Head of caudate nucleus (tissue), 42 donors: ENCODE results near the gene PRR36.
"Not testable (repeated sequence)": the region's sequence is repeated elsewhere in the genome, so short reads cannot be mapped to it uniquely, and the experiment has no call there.

Experiments
- DNase-seq, 42 donors: peaks; one replicate each; pipeline versions ENCODE4 v3.0.0 to v3.0.0-alpha.2; 2020 to 2021; ENCODE audit warnings: mixed read lengths in 7 of 42
- intact Hi-C: fragments of 100-400 bp; cut with DNase I; formaldehyde crosslinking; loops from one replicate; pipeline ENCODE4 v1.15.0; 2022

The PRR36 gene

DNA sequence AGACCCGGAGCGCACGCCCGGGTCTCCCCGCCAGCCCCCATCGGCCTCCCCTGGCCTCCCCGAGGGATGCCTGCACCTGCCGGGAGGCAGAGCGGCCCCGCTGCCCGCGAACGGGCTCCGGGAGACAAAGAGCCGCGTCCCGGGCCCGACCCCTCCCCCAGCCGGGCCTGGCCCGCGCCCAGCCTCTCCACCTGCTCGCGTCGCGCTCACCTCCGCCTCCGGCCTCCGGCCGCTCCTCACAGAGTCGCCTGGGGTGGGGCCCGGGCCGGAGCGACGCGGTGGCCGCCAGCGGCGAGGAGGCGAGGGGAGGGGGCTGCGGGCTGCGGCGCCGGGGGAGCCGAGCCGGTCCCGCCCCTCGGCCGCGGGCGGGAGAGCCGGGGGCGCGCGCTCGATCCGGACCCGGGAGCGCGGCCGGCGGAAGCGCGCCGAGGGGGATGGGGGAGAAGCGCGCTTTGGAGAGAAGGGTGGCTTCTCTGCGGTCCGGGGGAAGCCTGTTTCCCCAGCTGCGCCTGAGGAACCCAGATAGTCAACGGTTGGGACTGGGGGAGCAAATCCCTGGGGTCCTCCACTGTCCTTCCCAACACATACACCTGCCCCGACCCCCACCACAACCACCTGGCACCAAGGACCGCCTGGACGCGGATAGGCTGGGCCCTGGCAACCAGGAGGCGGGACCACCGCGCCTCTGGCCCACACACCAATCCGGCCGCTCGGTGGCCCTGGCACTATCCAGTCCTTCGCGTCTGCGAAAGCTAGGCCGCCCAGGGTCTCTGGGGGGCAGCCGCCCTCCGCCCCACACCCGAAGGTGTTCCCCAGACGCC lies at the start of gene PRR36:
TSS of gene PRR36 (minus strand) at position 315 of the 821 bp plus-strand sequence. CDS start 701 bp downstream, outside the sequence.
- intact Hi-C loops, result no loop called here
- peak in 40 of 42 donors; percentile 55 to 90 (median 78) for DNase-seq

DNA sequence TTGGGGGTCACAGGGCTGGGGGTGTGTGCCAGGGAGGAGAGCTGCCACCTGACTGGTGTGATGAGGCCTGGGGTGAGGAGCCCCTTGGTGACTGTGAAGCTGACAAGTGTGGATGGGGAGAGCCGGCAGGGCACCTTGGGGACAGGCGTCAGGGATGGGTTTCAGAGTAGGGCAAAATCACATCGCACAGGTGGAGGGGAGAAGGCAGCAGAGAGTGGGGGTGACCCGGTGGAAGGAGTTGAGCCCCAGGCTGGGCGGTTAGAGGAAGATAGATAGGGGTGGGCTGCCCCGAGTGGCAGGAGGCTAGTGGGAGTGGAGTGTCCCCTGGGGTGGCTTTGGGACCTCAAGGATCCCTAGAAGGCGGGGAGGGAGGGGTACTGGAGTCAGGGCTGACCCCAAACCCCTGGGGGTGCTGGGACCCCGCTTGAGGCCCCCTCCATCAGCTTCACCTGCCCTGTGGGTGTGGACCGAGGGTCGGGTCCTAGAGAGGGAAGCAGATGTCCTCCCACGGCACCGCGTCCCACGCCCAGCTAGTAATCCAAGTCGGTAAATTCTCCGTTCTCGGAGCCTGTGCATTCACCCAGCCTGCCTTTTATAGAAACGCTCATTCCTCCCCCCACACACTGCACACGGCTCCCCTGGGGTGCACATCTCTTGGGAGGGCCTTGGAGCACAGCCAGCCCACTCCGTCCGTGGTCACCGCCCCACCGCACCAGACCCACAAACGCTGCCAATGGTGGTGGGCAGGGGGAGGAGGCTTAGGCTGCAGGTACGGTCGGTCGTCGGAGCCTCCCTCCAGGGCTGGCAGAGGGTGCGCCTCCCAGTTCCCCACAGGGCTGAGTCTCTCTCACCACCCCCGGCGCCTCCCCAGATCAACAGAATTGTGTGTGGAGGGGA lies 49.4 kb upstream of the PRR36 start:
- DNase-seq, result peak in 40 of 42 donors; percentile 34 to 86 (median 62)
- intact Hi-C loops, result no loop called here

DNA sequence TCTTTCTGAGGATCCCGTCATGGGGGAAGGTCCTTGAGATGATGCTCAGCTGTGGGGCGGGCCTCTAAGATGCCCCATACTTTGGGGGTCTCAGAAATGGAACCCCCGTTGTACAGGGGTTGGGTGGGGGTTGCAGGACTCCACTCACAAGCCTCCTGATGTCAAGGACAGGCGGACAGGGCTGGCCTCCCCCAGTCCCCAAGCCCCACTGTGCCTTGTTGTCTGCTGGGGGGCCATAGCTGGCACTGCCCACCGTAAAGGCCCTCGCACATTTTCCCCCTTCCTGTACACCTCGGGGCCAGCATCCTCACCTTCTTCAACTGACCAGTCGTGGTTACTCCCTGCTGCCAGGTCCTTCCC lies 48.6 kb upstream of the PRR36 start:
- DNase-seq, result no peak
- intact Hi-C loops, result no loop called here

DNA sequence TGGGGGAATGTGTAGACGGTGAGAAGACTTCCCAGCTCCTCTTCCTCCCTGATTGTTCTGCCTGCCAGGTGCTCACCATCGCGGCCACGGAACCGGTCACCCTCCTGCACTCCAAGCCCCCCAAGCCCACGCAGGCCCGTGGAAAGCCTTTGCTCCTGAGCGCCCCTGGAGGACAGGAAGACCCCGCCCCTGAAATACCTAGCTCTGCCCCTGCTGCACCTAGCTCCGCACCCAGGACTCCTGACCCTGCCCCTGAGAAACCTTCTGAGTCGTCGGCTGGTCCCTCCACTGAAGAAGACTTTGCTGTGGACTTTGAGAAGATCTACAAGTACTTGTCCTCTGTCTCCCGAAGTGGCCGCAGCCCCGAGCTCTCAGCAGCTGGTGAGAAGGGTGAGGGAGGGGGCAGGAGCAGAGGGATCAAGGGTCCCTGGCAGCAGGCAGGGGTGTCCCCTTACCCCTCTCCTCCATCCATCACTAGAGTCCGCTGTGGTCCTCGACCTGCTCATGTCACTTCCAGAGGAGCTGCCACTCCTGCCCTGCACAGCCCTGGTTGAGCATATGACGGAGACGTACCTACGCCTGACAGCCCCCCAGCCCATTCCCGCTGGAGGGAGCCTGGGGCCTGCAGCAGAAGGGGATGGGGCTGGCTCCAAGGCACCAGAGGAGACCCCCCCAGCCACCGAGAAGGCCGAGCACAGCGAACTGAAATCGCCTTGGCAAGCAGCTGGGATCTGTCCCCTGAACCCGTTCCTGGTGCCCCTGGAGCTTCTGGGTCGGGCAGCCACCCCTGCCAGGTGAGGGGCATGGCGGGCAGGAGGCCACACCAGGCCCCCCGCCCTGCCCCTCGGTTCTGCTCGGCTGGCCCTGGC lies 48.0 kb upstream of the PRR36 start:
- intact Hi-C loops, result no loop called here
- peak in 1 of 42 donors; percentile 29 for DNase-seq

GRCh38 chr19:7921302-7921966 lies 47.2 kb upstream of the PRR36 start:
- peak in 1 of 42 donors; percentile 32 for DNase-seq
- intact Hi-C loops, result no loop called here

GRCh38 chr19:7920519-7921301 lies 46.5 kb upstream of the PRR36 start:
- intact Hi-C loops, result no loop called here
- peak; percentile 95 to 100 (median 98) for DNase-seq

DNA sequence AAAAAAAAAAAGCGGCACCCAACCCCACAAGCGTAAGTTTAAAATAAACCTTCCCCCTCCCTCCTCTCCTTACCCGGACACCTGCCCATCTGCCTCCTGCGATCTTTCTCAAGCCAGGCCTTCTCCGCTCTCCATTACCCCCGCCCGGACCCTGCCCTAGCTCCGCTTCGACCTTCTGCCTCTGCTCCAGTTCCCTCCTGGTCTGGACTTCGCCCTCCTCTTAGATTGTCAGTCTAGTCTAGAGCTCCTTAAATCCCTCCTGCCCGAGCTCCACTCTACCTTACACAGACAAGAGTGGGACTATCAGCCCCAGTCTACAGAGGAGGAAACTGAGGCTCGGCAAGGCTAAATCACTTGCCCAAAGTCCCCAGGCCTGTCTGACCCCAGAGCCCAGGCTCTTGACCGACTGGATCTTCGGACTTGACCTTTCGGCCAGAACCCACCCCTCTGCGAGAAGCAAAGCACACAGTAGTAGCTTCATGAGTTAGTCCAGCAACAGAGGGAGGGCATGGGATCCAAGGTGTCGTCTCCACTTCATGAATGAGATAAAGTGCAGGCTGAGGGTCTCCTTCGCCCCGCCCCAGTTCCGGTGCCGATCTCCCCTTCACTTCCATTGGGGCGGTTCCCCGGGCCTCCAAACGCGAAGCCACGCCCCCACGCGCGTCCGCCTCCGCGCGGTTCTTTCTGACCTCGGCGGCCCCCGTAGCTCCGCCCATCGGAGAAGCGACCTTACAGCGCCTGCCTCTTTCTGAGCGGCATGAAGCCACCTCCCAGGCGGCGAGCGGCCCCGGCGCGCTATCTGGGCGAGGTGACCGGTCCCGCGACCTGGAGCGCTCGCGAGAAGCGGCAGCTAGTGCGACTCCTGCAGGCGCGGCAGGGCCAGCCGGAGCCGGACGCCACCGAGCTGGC lies 45.7 kb upstream of the PRR36 start, which contains the start of gene SNAPC2:
TSS of gene SNAPC2 (plus strand) at position 729 of the 909 bp plus-strand sequence. CDS start at position 758, 29 bp downstream.
- intact Hi-C loops, result no loop called here

DNA sequence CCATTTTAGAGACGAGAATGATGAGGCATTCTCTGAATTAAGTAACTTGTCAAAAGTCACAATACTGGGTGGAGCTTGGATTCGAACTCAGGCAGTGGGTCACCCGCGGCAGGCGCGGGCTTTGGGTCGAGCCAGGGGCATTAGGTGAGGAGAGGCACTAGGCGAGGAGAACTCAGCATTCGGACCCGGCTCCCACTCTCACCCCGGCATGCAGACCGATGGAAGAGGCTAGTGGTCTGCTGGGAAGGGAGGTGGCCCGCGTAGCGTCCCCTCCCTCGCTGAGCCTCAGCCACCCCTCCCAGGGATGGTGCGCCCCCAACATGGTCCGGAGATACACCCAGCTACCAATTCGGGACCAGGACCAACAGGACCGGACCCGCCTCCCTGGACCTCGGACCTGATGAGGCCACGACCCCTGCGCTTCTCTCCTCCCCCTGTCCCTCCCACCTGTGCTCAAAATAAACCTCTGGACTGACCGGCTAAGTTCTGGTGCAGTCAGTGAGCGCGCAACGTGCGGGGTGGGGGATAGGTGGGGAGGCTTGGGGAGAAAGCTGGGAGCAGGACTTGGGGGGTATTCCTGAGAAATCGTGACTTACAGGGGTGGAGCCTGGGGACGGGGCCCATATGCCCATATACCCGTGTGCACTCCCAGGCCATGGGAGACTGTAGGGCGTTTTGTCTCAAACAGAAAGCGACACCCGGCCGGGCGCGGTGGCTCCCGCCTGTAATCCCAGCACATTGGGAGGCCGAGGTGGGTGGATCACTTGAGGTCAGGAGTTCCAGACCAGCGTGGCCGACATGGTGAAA lies 44.6 kb upstream of the PRR36 start:
- intact Hi-C loops, result no loop called here
- no peak for DNase-seq

More for the DNA sequence above, 45.7 kb upstream of the PRR36 start, which contains the start of gene SNAPC2:
- DNase-seq, result peak; percentile 86 to 97 (median 94)

DNA sequence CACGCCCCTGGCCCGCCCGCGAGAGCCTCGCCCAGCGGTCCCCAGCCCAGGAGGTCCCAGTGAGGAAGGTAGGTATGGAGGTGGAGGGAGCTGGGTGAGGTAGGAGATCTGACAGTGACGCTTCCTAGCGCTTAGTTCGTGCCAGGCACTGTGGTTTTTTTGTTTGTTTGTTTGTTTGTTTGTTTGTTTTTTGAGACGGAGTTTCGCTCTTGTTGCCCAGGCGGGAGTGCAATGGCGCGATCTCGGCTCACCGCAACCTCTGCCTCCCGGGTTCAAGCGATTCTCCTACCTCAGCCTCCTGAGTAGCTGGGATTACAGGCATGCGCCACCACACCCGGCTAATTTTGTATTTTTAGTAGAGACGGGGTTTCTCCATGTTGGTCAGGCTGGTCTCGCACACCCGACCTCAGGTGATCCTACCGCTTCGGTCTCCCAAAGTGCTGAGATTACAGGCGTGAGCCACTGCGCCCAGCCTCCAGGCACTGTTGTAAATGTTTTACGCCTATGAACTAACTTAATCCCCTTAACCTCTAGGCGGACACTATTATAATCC lies 43.9 kb upstream of the PRR36 start:
- intact Hi-C loops, result not testable (repeated sequence)

GRCh38 chr19:7917267-7918061 lies 43.3 kb upstream of the PRR36 start:
- peak in 17 of 42 donors; percentile 33 to 71 (median 52) for DNase-seq

More for the DNA sequence above, 43.9 kb upstream of the PRR36 start:
- DNase-seq, result not testable (repeated sequence)

DNA sequence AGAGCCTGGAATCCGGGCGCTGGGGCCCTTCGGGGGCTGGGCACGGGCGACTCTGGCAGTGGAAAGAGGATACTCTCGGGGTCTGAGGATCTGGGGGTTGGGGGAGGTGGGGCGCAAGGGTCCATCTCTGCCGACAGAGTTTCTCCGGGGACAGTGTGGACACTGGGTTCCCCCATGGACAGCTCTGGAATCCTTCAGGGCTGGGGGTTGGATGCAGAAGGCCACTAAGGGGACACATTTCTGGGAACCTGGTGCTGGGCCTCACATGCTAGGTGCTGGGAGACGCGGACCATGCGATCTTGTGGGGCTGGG lies 42.7 kb upstream of the PRR36 start:
- DNase-seq, result no peak
- intact Hi-C loops, result no loop called here

More at GRCh38 chr19:7917267-7918061, 43.3 kb upstream of the PRR36 start:
- intact Hi-C loops, result no loop called here

- intact Hi-C loops, result no loop called here
- DNase-seq, result peak in 29 of 42 donors; percentile 40 to 78 (median 62)
Observed at GRCh38 chr19:7916103-7916954, 42.1 kb upstream of the PRR36 start.

- intact Hi-C loops, result no loop called here
- DNase-seq, result peak in 1 of 42 donors; percentile 6
Observed at GRCh38 chr19:7915250-7916102, 41.3 kb upstream of the PRR36 start.
